Breast epithelium (tissue), 3 donors: ENCODE measurements around the gene CCDC38.

Experiments used
- CTCF ChIP-seq, 3 donors: fragments of 450-650 bp; IDR thresholded peaks; one replicate each; pipeline ENCODE4 v1.5.1; 2016 to 2017; ENCODE audit warnings: antibody characterized with exemption in 3 of 3, mild to moderate bottlenecking in 3 of 3, moderate library complexity in 3 of 3
- POLR2A ChIP-seq: fragments of 450-650 bp; IDR thresholded peaks from one replicate; pipeline ENCODE4 v1.6.1; 2016; ENCODE audit warnings: antibody characterized with exemption, mild to moderate bottlenecking, moderate library complexity

DNA sequence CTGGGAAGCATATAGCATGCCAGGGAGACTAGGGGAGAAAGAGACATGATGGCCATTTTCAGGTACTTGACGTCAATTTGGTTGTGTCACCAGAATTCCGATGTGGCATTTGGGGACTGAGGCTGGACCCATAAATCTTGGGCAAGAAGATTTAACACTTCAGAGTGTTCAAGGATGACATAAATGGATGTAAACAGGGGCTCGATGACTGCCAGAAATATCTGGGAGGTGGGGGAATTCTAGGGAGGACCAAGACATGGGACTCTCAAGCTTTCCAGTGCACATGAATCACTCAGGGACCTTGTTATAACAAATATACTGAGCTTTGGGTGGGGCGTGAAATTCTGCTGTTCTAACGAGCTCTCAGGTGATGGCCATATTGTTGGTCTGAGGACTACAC, 35.9 kb upstream of the CCDC38 start:
- TF ChIP-seq CTCF (IDR thresholded peaks at IDR 0.05) (no peak), POLR2A (no peak)
